Measurements from ENCODE around the gene GTF2IRD1. TPM values are rescaled to one million over a fixed set of nuclear protein-coding genes. Genes with fewer than 3 reads are reported as not detected.

GTF2IRD1 gene
- total and polyA plus RNA-seq, 2 experiments from 2014 or later: 28.7 to 37.1 TPM

DNA sequence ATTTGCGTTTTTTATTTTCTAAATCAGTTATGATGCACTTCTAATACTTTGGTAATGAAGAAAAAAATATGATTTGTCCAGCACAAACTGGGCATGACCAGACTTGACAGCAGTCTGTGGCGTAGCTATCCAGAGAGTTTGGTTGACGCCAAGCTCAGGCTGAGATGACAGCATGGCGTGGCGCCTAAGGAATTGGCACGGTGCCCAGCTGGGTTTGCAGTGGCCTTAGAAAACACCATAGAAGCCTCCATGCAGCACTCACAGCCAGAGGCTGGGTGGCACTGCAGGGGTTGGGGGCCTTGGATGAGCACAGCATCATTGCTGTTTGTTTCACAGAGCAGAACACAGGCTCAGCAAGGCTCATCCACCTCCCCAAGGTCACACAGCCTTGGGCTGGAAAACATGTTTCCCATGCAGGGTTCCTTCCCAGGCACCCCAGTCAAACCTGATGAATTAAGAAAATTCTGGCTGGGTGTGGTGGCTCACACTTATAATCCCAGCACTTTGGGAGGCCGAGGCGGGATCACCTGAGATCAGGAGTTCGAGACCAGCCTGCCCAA lies 88.9 kb downstream of the GTF2IRD1 start:
- Histone ChIP-seq H2AFZ (no peak overlapping the region), H3K4me1 (ENCODE audit: insufficient read depth) (no peaks in the 10 kb centered on the region), H3F3A (replicated peaks; ENCODE audit: low read depth) (no peaks in the 10 kb centered on the region), H3K79me2 (replicated peaks; ENCODE audit: insufficient read depth) (no peaks in the 10 kb centered on the region), H3K4me2 (no peak overlapping the region), H3K36me3 (ENCODE audit: insufficient read depth) (peaks cover 4% of the 10 kb centered on the region; the same call in 1 of the 2 replicates), H4K20me1 (replicated peaks; ENCODE audit: insufficient read depth) (no peaks in the 10 kb centered on the region), H3K27ac (ENCODE audit: low read depth) (no peak overlapping the region), H3K4me3 (no peak overlapping the region), H3K27me3 (ENCODE audit: insufficient read depth) (no peaks in the 10 kb centered on the region), H3K9me2 (ENCODE audit: insufficient read depth) (no peaks in the 10 kb centered on the region)
- ATAC-seq (no peak), DNase-seq (ENCODE audit: low spot score) (no peak)
- Mint-ChIP-seq H3K27ac (no peak overlapping the region), H3K9me3 (peaks cover 2% of the 10 kb centered on the region; the same call in 2 of the 3 replicates), H3K4me1 (no peaks in the 10 kb centered on the region), H3K27me3 (ENCODE audit: insufficient read depth, low read depth, poor library complexity) (peaks cover 11% of the 10 kb centered on the region), H3K4me3 (no peak overlapping the region), H3K36me3 (ENCODE audit: low read depth) (peaks cover 55% of the 10 kb centered on the region)
- TF ChIP-seq JUNB (IDR thresholded peaks at IDR 0.05; ENCODE audit: unreplicated experiment) (no peak), CREB1 (CRISPR knock-in tag; IDR thresholded peaks at IDR 0.05; ENCODE audit: low read depth) (no peak), NANOG (IDR thresholded peaks at IDR 0.05; ENCODE audit: borderline replicate concordance) (no peak), STAT1 (IDR thresholded peaks at IDR 0.05; ENCODE audit: unreplicated experiment) (no peak), EZH2phosphoT487 (IDR thresholded peaks at IDR 0.05; ENCODE audit: unreplicated experiment) (no peak), ZNF114 (CRISPR knock-in tag; IDR thresholded peaks at IDR 0.05) (no peak), ZNF331 (CRISPR knock-in tag; IDR thresholded peaks at IDR 0.05; ENCODE audit: low read depth) (no peak), POLR2AphosphoS5 (IDR thresholded peaks at IDR 0.05; ENCODE audit: low read depth) (no peak), EZH2 (IDR thresholded peaks at IDR 0.05; ENCODE audit: low read depth, unreplicated experiment) (no peak)
- TF ChIP-seq, protein P1, sequence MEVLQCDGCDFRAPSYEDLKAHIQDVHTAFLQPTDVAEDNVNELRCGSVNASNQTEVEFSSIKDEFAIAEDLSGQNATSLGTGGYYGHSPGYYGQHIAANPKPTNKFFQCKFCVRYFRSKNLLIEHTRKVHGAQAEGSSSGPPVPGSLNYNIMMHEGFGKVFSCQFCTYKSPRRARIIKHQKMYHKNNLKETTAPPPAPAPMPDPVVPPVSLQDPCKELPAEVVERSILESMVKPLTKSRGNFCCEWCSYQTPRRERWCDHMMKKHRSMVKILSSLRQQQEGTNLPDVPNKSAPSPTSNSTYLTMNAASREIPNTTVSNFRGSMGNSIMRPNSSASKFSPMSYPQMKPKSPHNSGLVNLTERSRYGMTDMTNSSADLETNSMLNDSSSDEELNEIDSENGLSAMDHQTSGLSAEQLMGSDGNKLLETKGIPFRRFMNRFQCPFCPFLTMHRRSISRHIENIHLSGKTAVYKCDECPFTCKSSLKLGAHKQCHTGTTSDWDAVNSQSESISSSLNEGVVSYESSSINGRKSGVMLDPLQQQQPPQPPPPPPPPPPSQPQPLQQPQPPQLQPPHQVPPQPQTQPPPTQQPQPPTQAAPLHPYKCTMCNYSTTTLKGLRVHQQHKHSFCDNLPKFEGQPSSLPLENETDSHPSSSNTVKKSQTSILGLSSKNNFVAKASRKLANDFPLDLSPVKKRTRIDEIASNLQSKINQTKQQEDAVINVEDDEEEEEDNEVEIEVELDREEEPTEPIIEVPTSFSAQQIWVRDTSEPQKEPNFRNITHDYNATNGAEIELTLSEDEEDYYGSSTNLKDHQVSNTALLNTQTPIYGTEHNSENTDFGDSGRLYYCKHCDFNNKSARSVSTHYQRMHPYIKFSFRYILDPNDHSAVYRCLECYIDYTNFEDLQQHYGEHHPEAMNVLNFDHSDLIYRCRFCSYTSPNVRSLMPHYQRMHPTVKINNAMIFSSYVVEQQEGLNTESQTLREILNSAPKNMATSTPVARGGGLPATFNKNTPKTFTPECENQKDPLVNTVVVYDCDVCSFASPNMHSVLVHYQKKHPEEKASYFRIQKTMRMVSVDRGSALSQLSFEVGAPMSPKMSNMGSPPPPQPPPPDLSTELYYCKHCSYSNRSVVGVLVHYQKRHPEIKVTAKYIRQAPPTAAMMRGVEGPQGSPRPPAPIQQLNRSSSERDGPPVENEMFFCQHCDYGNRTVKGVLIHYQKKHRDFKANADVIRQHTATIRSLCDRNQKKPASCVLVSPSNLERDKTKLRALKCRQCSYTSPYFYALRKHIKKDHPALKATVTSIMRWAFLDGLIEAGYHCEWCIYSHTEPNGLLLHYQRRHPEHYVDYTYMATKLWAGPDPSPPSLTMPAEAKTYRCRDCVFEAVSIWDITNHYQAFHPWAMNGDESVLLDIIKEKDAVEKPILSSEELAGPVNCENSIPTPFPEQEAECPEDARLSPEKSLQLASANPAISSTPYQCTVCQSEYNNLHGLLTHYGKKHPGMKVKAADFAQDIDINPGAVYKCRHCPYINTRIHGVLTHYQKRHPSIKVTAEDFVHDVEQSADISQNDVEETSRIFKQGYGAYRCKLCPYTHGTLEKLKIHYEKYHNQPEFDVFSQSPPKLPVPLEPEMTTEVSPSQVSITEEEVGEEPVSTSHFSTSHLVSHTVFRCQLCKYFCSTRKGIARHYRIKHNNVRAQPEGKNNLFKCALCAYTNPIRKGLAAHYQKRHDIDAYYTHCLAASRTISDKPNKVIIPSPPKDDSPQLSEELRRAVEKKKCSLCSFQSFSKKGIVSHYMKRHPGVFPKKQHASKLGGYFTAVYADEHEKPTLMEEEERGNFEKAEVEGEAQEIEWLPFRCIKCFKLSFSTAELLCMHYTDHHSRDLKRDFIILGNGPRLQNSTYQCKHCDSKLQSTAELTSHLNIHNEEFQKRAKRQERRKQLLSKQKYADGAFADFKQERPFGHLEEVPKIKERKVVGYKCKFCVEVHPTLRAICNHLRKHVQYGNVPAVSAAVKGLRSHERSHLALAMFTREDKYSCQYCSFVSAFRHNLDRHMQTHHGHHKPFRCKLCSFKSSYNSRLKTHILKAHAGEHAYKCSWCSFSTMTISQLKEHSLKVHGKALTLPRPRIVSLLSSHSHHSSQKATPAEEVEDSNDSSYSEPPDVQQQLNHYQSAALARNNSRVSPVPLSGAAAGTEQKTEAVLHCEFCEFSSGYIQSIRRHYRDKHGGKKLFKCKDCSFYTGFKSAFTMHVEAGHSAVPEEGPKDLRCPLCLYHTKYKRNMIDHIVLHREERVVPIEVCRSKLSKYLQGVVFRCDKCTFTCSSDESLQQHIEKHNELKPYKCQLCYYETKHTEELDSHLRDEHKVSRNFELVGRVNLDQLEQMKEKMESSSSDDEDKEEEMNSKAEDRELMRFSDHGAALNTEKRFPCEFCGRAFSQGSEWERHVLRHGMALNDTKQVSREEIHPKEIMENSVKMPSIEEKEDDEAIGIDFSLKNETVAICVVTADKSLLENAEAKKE (CRISPR knock-in tag; IDR thresholded peaks at IDR 0.05): no peak
- TF ChIP-seq, protein P2, sequence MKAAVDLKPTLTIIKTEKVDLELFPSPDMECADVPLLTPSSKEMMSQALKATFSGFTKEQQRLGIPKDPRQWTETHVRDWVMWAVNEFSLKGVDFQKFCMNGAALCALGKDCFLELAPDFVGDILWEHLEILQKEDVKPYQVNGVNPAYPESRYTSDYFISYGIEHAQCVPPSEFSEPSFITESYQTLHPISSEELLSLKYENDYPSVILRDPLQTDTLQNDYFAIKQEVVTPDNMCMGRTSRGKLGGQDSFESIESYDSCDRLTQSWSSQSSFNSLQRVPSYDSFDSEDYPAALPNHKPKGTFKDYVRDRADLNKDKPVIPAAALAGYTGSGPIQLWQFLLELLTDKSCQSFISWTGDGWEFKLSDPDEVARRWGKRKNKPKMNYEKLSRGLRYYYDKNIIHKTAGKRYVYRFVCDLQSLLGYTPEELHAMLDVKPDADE (IDR thresholded peaks at IDR 0.05): no peak
- TF ChIP-seq, protein P3, sequence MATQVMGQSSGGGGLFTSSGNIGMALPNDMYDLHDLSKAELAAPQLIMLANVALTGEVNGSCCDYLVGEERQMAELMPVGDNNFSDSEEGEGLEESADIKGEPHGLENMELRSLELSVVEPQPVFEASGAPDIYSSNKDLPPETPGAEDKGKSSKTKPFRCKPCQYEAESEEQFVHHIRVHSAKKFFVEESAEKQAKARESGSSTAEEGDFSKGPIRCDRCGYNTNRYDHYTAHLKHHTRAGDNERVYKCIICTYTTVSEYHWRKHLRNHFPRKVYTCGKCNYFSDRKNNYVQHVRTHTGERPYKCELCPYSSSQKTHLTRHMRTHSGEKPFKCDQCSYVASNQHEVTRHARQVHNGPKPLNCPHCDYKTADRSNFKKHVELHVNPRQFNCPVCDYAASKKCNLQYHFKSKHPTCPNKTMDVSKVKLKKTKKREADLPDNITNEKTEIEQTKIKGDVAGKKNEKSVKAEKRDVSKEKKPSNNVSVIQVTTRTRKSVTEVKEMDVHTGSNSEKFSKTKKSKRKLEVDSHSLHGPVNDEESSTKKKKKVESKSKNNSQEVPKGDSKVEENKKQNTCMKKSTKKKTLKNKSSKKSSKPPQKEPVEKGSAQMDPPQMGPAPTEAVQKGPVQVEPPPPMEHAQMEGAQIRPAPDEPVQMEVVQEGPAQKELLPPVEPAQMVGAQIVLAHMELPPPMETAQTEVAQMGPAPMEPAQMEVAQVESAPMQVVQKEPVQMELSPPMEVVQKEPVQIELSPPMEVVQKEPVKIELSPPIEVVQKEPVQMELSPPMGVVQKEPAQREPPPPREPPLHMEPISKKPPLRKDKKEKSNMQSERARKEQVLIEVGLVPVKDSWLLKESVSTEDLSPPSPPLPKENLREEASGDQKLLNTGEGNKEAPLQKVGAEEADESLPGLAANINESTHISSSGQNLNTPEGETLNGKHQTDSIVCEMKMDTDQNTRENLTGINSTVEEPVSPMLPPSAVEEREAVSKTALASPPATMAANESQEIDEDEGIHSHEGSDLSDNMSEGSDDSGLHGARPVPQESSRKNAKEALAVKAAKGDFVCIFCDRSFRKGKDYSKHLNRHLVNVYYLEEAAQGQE (IDR thresholded peaks at IDR 0.05; ENCODE audit: unreplicated experiment): no peak
- TF ChIP-seq, protein P4, sequence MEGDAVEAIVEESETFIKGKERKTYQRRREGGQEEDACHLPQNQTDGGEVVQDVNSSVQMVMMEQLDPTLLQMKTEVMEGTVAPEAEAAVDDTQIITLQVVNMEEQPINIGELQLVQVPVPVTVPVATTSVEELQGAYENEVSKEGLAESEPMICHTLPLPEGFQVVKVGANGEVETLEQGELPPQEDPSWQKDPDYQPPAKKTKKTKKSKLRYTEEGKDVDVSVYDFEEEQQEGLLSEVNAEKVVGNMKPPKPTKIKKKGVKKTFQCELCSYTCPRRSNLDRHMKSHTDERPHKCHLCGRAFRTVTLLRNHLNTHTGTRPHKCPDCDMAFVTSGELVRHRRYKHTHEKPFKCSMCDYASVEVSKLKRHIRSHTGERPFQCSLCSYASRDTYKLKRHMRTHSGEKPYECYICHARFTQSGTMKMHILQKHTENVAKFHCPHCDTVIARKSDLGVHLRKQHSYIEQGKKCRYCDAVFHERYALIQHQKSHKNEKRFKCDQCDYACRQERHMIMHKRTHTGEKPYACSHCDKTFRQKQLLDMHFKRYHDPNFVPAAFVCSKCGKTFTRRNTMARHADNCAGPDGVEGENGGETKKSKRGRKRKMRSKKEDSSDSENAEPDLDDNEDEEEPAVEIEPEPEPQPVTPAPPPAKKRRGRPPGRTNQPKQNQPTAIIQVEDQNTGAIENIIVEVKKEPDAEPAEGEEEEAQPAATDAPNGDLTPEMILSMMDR (conservative IDR thresholded peaks at IDR 0.05; ENCODE audit: low read depth in 2 of 2): no peak
